NCI-H2107 treated with DMSO at 0.1 percent for 48 hours (cell line): ENCODE results near the gene PPARG.
A peak's percentile ranks its signal among the peaks of the same experiment; 100 is the strongest.
"Not testable (repeated sequence)": the region's sequence is repeated elsewhere in the genome, so short reads cannot be mapped to it uniquely, and the experiment has no call there.

Experiments used
- DNase-seq: peaks from one replicate; lab custom pipeline; 2025; ENCODE audit not compliant: unreplicated experiment; lab: John Stamatoyannopoulos, UW

PPARG gene

GRCh38 chr3:12454816-12455121 lies 165.9 kb downstream of the PPARG start:
- DNase-seq = no peak

- DNase-seq = no peak
These were observed 166.9 kb downstream of the PPARG start for GRCh38 chr3:12455740-12456139.

DNA sequence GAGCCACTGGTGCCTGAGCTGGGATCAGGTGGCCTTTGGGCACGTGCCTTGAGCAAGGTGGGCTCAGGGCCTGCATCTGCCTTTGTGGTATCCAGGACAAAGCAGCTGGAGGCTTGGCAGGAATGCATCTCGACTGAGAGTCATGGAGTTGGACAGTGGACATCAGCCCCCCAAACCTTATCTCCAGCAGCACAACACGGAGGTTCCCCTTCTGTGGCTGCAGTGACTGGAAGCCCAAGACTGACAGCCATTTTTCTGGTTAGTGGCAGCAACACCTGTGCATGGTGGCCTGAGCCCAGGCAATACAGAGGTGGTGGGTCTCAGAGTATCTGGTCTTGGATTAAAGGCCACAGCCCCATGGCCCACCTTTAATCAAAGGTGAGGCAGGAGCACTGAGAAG lies 167.6 kb downstream of the PPARG start:
- no peak for DNase-seq

DNA sequence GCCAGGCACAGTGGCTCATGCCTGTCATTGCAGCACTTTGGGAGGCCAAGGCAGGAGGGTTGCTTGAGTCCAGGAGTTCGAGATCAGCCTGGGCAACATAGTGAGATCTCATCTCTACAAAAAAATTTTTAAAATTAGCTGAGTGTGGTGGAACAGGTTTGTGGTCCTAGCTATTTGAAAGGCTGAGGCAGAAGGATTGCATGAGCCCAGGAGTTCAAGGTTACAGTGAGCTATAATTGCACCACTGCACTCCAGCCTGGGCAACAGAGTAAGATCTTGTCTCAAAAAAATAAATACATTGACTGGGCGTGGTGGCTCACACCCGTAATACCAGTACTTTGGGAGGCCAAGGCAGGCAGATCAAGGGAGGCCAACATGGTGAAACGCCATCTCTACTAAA lies 168.5 kb downstream of the PPARG start:
- not testable (repeated sequence) for DNase-seq

DNA sequence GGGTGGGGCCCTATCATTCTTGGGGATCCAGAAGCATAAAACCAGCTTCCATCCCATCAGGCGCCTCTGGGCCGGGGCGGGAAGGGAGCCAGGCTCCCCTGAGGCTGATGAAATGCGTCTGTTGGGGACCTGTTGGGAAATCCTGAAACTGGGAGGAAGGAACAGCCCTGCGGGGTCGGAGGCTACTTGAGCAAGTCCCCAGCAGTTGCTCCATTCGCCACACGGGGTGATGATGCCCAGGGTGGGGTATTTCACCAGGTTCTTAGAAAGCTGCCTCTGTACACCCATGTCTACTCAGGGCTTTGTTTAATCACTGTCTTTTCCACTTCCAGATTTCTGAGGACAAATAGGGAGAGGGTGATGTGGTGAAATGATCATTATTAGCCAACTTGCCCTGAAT lies 170.0 kb downstream of the PPARG start:
- no peak for DNase-seq

GRCh38 chr3:12460127-12460526 lies 171.3 kb downstream of the PPARG start:
- no peak for DNase-seq

DNA sequence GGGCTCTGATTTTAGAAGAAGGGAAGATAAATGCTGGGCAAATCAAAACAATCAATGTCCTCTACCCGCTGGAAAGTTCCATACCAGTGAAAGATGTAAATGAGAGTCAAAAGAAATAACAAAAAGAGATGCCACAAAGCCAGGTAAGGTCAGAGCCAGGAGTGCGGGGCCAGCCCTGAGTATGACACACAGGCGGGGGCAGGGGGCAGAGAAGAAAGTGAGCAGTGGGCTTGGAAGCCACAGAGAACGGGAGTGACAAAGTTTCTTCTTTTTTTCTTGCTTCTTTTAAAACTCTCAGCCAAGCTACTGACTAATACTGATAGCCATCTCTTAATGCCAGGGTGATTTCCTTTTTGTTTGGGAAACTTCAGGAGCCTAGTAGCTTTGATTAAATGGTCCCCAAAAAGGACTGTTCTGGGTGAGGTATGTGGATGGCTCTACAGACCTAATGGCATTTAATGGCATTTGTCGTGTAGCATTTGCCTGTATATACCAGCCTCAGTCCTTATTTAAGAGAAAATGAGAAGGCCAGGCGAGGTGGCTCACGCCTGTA lies 172.3 kb downstream of the PPARG start:
- DNase-seq = no peak

DNA sequence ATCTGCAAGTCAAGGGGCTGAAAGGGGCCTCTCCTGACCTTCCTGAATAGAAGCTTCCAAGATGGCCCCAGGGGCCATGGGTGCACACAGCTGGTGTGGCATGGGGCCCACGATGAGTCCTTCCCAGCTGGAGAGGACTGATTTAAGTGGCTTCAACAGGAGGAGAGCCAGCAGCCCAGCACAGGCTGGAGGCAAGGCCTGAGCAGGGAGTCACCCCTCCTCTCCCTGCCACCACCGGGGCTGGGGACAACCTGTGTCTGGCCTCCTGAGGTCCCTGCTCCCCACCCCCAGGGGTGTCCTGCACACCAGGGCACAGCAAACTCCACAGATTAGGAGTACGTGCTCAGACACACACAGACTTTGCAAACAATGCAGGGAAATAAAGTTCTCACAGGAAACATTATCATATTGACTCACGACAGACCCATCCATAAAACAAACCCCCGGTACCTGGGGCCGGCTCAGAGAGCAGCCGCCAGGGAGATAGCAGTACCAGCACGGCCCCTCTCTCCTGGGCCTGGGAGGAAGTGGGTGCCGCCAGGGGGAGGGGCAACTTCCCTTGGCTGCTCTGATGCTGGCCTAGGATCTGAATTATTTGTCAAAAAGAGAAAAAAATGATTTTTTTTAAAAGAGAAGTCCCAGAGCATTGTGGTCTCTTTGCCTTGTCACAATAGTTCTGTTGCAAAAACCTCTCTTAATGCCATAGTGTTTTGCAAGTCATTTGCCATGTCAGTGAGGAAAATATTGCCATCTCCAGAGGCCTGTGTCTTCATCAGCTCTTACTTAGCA lies 173.5 kb downstream of the PPARG start:
- no peak for DNase-seq

- no peak for DNase-seq
These were observed 174.8 kb downstream of the PPARG start for GRCh38 chr3:12463686-12464085.

DNA sequence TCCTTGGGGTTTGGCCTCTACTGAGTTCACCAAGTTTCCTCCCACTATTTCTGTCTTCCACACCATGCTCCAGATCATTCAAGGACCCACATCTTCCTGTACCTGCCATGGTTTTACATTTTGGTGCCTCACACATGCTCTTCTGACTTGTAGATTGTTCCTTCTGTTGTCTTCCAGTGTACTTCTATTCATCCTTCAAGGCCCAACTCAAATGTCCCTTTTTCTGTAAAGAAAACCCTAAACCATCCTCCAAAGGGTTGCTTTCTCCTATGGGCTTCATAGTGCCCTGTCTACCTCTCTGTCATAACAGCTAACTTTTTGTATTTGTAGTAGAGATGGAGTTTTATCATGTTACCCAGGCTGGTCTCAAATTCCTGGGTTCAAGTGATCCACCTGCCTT lies 175.3 kb downstream of the PPARG start:
- DNase-seq = no peak

GRCh38 chr3:12465151-12465835 lies 176.4 kb downstream of the PPARG start:
- DNase-seq = no peak

GRCh38 chr3:12465836-12466225 lies 177.0 kb downstream of the PPARG start:
- DNase-seq = no peak

GRCh38 chr3:12467746-12468145 lies 178.9 kb downstream of the PPARG start:
- DNase-seq = no peak

DNA sequence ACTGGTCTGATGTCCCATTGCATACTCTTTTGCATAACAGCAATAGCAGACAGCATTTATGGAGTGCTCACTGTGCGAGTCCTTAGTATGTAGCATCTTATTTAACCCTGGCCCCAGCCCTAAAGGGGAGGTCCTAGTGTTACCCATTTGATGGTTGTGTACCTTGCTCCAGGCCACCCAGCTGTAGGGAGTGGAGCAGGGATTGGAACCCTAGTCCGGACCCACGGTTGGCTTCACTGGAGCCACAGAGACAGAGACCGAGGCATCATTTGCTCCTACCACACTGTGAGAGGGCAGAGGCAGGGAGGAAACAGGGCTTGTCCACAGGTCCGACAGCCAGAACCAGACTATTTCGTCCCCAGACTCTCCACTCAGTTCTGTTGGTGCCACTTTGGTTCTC lies 179.4 kb downstream of the PPARG start:
- no peak for DNase-seq

DNA sequence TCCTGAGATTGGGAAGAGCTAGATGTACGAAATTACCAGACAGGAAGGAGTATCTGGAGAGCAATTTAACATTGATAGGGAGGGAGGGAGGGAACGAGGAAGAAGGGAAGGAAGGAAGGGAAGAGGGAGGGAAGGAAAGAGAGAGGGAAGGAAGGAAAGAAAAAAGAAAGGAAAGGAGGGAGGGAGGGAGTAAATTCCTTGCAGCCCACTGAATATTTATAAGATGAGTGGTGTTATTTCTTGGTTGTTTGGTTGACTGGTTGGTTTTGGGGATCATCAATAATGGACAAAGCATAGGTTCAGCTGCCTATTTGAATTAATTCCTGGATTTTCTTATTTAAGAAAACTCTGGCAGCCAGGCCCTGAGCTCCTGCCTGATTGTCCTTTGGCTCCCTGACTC lies 179.9 kb downstream of the PPARG start:
- DNase-seq = no peak

- DNase-seq = not testable (repeated sequence)
These were observed 180.4 kb downstream of the PPARG start for GRCh38 chr3:12469222-12469621.

GRCh38 chr3:12470111-12470510 lies 181.2 kb downstream of the PPARG start:
- DNase-seq = no peak

- no peak for DNase-seq
These were observed 181.8 kb downstream of the PPARG start for GRCh38 chr3:12470680-12471079.

DNA sequence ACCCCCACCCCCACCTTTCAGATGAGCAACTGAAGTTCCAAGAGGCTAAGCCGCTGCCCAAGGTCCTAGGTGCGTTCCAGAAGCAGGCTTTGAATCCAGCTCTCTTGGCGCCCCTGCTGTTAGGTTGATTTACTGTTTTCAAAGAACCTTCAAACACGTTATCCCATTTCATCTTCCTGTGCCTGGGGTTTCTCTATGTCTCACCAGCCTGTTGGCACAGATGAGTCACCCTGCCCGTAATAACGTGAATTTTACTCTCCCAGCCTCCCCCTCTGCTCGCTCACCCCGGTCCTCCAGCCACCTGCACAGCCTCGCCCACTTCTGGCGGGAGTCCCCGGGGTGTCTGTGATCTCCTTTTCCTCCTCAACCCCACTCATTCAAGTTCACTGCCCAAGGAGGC lies 182.4 kb downstream of the PPARG start:
- peak; percentile 24 for DNase-seq

DNA sequence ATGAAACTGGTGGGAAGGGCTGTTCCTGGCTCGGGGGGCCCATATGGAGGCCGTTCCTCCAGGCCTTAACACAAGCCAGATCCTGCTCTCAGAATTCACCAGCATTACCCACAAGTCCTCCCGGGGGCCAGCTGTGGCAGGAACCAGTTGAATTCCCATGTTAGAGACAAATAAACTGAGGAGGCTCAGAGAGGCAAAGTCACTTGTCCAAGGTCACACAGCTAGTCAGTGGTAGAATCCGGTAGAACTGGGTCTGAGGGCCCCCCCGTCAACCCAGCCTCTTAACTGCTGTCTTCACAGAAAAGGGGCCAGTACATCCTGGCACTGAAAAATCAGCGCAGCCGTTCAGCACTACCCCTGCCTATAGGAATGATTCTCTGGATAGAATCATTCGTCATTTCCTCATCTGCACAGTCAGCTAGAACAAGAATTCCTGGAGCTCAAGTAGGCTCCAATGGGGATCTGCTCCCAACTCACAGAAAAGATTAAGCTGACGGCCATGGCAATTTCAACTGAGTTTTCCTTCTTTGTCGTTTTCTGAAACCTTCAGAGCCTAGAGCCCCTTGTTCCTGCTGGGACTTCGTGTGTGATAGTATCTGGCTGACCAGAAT lies 183.2 kb downstream of the PPARG start:
- DNase-seq = no peak

DNA sequence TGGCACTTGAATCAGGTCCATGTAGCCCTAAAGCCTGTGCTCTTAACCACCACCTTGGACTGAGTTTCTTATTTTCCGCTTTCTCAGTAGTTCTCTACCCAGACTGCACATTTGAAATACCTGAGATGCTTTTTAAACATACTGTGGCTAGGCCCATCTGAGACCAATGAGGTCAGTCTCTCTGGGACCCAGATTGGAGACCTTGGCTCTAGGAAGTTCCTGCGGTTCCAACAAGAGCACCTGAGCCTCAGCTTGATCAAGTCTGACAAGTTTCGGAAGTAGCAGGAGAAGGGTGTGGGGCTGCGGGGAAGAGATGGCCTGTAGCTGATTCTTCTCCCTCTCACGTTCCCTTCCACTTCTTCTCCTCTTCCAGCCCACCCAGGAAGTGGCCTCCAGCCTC lies 183.9 kb downstream of the PPARG start:
- no peak for DNase-seq

GRCh38 chr3:12473511-12473910 lies 184.6 kb downstream of the PPARG start:
- no peak for DNase-seq
